SK-N-MC (cell line): ENCODE measurements around the gene PEX14.

Experiments
- EZH2 ChIP-seq: fragments of 200-600 bp; sonication (generic); IDR thresholded peaks from one replicate; pipeline ENCODE4 v1.6.1; 2017; ENCODE audit warnings: antibody characterized with exemption
- POLR2AphosphoS5 ChIP-seq: IDR thresholded peaks from 2 replicates; pipeline ENCODE4 v1.6.1; 2012; ENCODE audit warnings: mild to moderate bottlenecking, low read depth, low read length, borderline replicate concordance

DNA sequence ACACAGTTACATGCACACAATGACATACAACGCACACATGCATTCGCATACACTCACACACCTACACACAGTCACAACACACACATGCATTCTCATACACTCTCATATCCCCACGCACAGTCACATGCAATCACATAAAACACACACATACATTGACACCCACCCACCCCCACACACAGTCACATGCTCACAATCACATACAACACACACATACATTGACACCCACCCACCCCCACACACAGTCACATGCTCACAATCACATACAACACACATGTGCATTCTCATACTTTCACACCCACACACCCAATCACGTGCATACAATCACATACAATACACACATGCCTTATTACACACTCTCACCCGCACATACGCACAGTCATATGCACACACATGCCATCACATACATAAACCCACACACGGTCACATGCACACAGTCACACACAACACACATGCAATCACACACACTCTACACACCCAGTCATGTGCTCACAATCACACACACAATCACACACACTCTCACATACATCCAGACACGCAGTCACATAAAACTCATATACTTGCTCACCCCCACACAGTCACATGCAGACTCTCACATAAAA lies 187.4 kb downstream of the PEX14 start:
- TF ChIP-seq POLR2AphosphoS5 (no peak), EZH2 (no peak)
